Epithelial cell of proximal tubule (primary cell): Measurements from ENCODE around the gene MIB2. TPM values are rescaled to one million over a fixed set of nuclear protein-coding genes. Genes with fewer than 3 reads are reported as not detected.

Experiments
- DNase-seq: peaks from one replicate; pipeline ENCODE4 v3.0.0-alpha.2; 2011; ENCODE audit warnings: low read depth
- H3K4me3 ChIP-seq: 2 replicates; pipeline ENCODE4 v1.5.1; 2011; ENCODE audit warnings: low read depth, mild to moderate bottlenecking, low read length
- total RNA-seq: library from RNA; depleted of rRNA; stranded (reverse); fragments of >200 nt; gene quantifications from 2 replicates; pipeline ENCODE4 v1.2.3, GENCODE V29; 2015
- TF ChIP-seq, protein P1 (sequence below): conservative IDR thresholded peaks from 2 replicates; pipeline ENCODE4 v1.5.1; 2012; ENCODE audit warnings: low read depth, mild to moderate bottlenecking, low read length

Gene MIB2
- total RNA-seq, 1 donor from 2014 or later = 29.4 TPM

DNA sequence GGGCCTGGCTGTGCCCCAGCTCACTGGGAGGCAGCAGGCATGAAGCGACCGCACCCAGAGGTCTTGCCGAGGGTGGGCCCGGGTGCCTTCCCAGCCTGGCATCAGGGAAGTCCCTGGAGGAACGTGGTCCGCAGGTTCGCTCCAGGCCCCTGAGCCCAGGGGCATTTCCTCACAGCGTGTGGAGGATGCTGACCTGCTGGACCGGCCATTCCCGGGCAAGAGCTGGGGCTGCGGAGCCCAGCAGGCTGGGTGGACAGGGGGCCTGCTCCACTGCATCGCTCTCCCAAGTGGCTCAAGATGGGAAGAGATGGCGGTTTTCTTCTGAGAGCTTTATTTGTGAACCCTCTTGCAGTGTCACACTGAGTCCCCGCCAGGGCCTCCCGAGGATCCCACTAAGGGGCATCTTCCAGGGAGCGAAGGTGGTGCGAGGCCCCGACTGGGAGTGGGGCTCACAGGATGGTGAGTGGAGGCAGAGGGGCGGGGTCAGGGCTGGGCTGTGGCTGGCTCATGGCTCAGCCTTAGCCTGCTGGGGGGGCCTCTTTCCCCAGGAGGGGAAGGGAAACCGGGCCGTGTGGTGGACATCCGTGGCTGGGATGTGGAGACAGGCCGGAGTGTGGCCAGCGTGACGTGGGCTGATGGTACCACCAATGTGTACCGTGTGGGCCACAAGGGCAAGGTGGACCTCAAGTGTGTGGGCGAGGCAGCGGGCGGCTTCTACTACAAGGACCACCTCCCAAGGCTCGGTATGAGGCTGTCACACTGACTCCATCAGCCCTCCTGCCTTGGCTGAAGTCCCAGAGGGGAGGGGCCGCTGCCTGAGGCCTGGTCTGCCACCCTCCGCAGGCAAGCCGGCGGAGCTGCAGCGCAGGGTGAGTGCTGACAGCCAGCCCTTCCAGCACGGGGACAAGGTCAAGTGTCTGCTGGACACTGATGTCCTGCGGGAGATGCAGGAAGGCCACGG, 9.4 kb downstream of the MIB2 start:
- DNase-seq = no peak
- H3K4me3 ChIP-seq = no peak overlapping the region
- TF ChIP-seq, protein P1, sequence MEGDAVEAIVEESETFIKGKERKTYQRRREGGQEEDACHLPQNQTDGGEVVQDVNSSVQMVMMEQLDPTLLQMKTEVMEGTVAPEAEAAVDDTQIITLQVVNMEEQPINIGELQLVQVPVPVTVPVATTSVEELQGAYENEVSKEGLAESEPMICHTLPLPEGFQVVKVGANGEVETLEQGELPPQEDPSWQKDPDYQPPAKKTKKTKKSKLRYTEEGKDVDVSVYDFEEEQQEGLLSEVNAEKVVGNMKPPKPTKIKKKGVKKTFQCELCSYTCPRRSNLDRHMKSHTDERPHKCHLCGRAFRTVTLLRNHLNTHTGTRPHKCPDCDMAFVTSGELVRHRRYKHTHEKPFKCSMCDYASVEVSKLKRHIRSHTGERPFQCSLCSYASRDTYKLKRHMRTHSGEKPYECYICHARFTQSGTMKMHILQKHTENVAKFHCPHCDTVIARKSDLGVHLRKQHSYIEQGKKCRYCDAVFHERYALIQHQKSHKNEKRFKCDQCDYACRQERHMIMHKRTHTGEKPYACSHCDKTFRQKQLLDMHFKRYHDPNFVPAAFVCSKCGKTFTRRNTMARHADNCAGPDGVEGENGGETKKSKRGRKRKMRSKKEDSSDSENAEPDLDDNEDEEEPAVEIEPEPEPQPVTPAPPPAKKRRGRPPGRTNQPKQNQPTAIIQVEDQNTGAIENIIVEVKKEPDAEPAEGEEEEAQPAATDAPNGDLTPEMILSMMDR = no peak

DNA sequence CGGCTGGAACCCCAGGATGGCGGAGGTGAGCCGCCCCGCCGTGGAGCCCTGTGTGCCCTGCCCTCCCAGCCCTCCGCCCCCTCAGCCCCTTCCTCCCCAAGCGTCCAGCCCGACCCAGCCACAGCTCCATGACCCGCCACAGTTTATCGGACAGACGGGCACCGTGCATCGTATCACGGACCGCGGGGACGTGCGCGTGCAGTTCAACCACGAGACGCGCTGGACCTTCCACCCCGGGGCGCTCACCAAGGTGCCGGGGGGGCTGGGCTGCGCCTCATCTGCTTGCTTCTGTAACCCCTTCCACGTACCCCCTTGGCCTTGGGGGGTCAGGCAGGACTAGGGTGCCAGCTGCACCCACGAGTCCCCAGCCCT, 10.1 kb downstream of the MIB2 start:
- TF ChIP-seq, protein P1 = no peak
- no peak for DNase-seq
- no peak overlapping the region for H3K4me3 ChIP-seq

- no peak for DNase-seq
- TF ChIP-seq, protein P1 = no peak
- H3K4me3 ChIP-seq = no peak overlapping the region
Observed at GRCh38 chr1:1625824-1626206, 10.5 kb downstream of the MIB2 start.

- TF ChIP-seq, protein P1 = no peak
- H3K4me3 ChIP-seq = no peak overlapping the region
- no peak for DNase-seq
Observed at GRCh38 chr1:1626207-1627141, 11.2 kb downstream of the MIB2 start.

DNA sequence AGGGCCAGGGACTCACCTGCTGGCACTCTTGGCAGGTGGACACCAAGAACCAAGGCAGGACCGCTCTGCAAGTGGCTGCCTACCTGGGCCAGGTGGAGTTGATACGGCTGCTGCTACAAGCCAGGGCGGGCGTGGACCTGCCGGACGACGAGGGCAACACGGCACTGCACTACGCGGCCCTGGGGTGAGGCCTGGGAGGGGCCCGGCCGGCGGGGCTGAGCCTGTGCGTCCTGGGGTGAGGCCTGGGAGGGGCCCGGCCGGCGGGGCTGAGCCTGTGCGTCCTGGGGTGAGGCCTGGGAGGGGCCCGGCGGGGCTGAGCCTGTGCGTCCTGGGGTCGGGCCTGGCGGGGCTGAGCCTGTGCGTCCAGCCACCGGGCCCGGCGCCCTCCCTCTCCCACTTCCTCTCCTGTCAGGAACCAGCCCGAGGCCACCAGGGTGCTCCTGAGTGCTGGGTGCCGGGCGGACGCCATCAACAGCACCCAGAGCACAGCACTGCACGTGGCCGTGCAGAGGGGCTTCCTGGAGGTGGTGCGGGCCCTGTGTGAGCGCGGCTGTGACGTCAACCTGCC, 12.0 kb downstream of the MIB2 start:
- no peak for DNase-seq
- no peak overlapping the region for H3K4me3 ChIP-seq
- TF ChIP-seq, protein P1 = no peak

GRCh38 chr1:1627829-1628753, 12.8 kb downstream of the MIB2 start:
- DNase-seq = no peak
- no peak overlapping the region for H3K4me3 ChIP-seq
- TF ChIP-seq, protein P1 = no peak
